H1 (cell line): Measurements from ENCODE around the gene CHMP1B. TPM values are rescaled to one million over a fixed set of nuclear protein-coding genes. Genes with fewer than 3 reads are reported as not detected.
A peak's percentile ranks its signal among the peaks of the same experiment; 100 is the strongest.

Experiments
- CTCF ChIA-PET: fragments of 300-600 bp; sonication (Branson Sonifier 250); formaldehyde crosslinking; loops from one replicate; lab custom pipeline; 2021; ENCODE audit not compliant: partially characterized antibody; lab: Charles Lee
- POLR2A ChIA-PET: fragments of 300-600 bp; sonication (Branson Sonifier 250); formaldehyde crosslinking; loops from one replicate; lab custom pipeline; 2021; ENCODE audit warnings: inconsistent platforms; ENCODE audit not compliant: partially characterized antibody; lab: Charles Lee
- DNase-seq, 2 experiments: peaks; one replicate each; pipeline versions ENCODE4 v3.0.0 to v3.0.0-alpha.2; 2010 to 2022; ENCODE audit warnings: low spot score in 2 of 2, low read depth in 1 of 2, mixed read lengths in 1 of 2
- FAIRE-seq: peaks from 2 replicates; lab custom pipeline; 2011; peaks lifted over from hg19 to GRCh38; lab: Jason Lieb, UNC
- H2AFZ ChIP-seq: 2 replicates; pipeline ENCODE4 v1.8.1; 2012; ENCODE audit warnings: low read length, inconsistent platforms
- H2AK5ac ChIP-seq: 2 replicates; pipeline ENCODE4 v1.6.1; 2013; ENCODE audit warnings: low read depth, low read length
- H2BK120ac ChIP-seq: replicated peaks from 2 replicates; pipeline ENCODE3; 2013; ENCODE audit warnings: low read depth, low read length, inconsistent platforms
- H2BK12ac ChIP-seq: 2 replicates; pipeline ENCODE4 v1.6.1; 2013; ENCODE audit warnings: low read depth, low read length
- H2BK15ac ChIP-seq: 2 replicates; pipeline ENCODE4 v1.6.1; 2013; ENCODE audit warnings: low read length
- H2BK20ac ChIP-seq: 2 replicates; pipeline ENCODE4 v1.6.1; 2013; ENCODE audit warnings: low read length
- H2BK5ac ChIP-seq: 2 replicates; pipeline ENCODE4 v1.6.1; 2013; ENCODE audit warnings: low read depth, low read length
- H3K14ac ChIP-seq: 2 replicates; pipeline ENCODE4 v1.6.1; 2013; ENCODE audit warnings: inconsistent platforms; ENCODE audit not compliant: insufficient read length
- H3K18ac ChIP-seq: 2 replicates; pipeline ENCODE4 v1.6.1; 2013; ENCODE audit warnings: low read length; ENCODE audit errors: extremely low read depth
- H3K23ac ChIP-seq: 2 replicates; pipeline ENCODE4 v1.6.1; 2013; ENCODE audit warnings: inconsistent platforms; ENCODE audit not compliant: insufficient read length
- H3K23me2 ChIP-seq: 2 replicates; pipeline ENCODE4 v1.6.1; 2013; ENCODE audit warnings: low read depth, low read length
- H3K27ac ChIP-seq: 2 replicates; pipeline ENCODE4 v1.6.1; 2011; ENCODE audit warnings: low read depth, low read length, inconsistent platforms
- H3K27me3 ChIP-seq, 4 experiments: replicated peaks in 1 of 4; 1 replicate in 1 of 4; 2 replicates in 3 of 4; pipeline versions ENCODE4 v1.6.1 to v1.8.1; 2011 to 2013; ENCODE audit warnings: low read length in 3 of 4, mild to moderate bottlenecking in 3 of 4, inconsistent platforms in 2 of 4, mixed read lengths in 2 of 4, moderate library complexity in 1 of 4; ENCODE audit not compliant: control insufficient read depth in 3 of 4, insufficient read depth in 3 of 4; ENCODE audit errors: extremely low read depth in 1 of 4
- H3K36me3 ChIP-seq, 4 experiments: 2 replicates each; pipeline versions ENCODE4 v1.6.1 to v1.8.1; 2011 to 2013; ENCODE audit warnings: mild to moderate bottlenecking in 4 of 4, low read length in 3 of 4, moderate library complexity in 2 of 4, control low read depth in 1 of 4, inconsistent platforms in 1 of 4; ENCODE audit not compliant: insufficient read depth in 4 of 4, control insufficient read depth in 2 of 4
- H3K4ac ChIP-seq: replicated peaks from 2 replicates; pipeline ENCODE3; 2013; ENCODE audit warnings: low read length, low read depth, mixed read lengths, inconsistent platforms; ENCODE audit not compliant: insufficient read length
- H3K4me1 ChIP-seq, 4 experiments: replicated peaks in 1 of 4; 1 replicate in 1 of 4; 2 replicates in 3 of 4; pipeline versions ENCODE4 v1.6.1 to v1.8.1; 2011 to 2013; ENCODE audit warnings: low read length in 3 of 4, inconsistent platforms in 2 of 4, mixed read lengths in 1 of 4; ENCODE audit not compliant: insufficient read depth in 4 of 4, control insufficient read depth in 3 of 4
- H3K4me2 ChIP-seq, 2 experiments: 2 replicates each; pipeline versions ENCODE4 v1.6.1 to v1.8.1; 2011 to 2013; ENCODE audit warnings: low read depth in 2 of 2, low read length in 2 of 2, control low read depth in 1 of 2, inconsistent platforms in 1 of 2, mild to moderate bottlenecking in 1 of 2; ENCODE audit not compliant: insufficient read depth in 1 of 2
- H3K4me3 ChIP-seq, 4 experiments: fragments of 200-600, 300-600 bp in 1 of 4; sonication (generic), shearing (Covaris generic), sonication (Bioruptor Twin) in 1 of 4; 2 replicates each; pipeline versions ENCODE4 v1.5.1 to v1.8.1; 2011 to 2016; ENCODE audit warnings: low read length in 4 of 4, low read depth in 3 of 4, control low read depth in 2 of 4, inconsistent platforms in 2 of 4, mild to moderate bottlenecking in 2 of 4, mixed read lengths in 1 of 4, moderate library complexity in 1 of 4; ENCODE audit not compliant: insufficient read depth in 2 of 4; ENCODE audit errors: extremely low read depth in 1 of 4
- H3K56ac ChIP-seq: replicated peaks from 2 replicates; pipeline ENCODE3; 2013; ENCODE audit warnings: low read depth, mild to moderate bottlenecking, mixed read lengths, low read length, inconsistent platforms; ENCODE audit not compliant: insufficient read length
- H3K79me1 ChIP-seq: 2 replicates; pipeline ENCODE4 v1.6.1; 2013; ENCODE audit warnings: low read depth, low read length, control low read depth
- H3K79me2 ChIP-seq, 2 experiments: 2 replicates each; pipeline versions ENCODE4 v1.6.1 to v1.8.1; 2012 to 2013; ENCODE audit warnings: low read length in 2 of 2, mild to moderate bottlenecking in 2 of 2, inconsistent platforms in 1 of 2; ENCODE audit not compliant: insufficient read depth in 2 of 2, control insufficient read depth in 1 of 2
- H3K9ac ChIP-seq, 4 experiments: replicated peaks in 1 of 4; 1 replicate in 1 of 4; 2 replicates in 3 of 4; pipeline versions ENCODE4 v1.6.1 to v1.8.1; 2011 to 2013; ENCODE audit warnings: low read depth in 3 of 4, low read length in 3 of 4, control low read depth in 2 of 4, mild to moderate bottlenecking in 2 of 4, moderate library complexity in 2 of 4, inconsistent platforms in 1 of 4; ENCODE audit errors: extremely low read depth in 1 of 4
- H3K9me3 ChIP-seq, 2 experiments: 2 replicates each; pipeline versions ENCODE4 v1.6.1 to v1.8.1; 2012 to 2013; ENCODE audit warnings: mild to moderate bottlenecking in 2 of 2, moderate library complexity in 2 of 2, control low read depth in 1 of 2, inconsistent platforms in 1 of 2, low read depth in 1 of 2, low read length in 1 of 2, mixed read lengths in 1 of 2; ENCODE audit not compliant: insufficient read depth in 2 of 2
- H4K20me1 ChIP-seq, 2 experiments: replicated peaks in 1 of 2; 2 replicates each; pipeline versions ENCODE3 to v1.8.1; 2011 to 2013; ENCODE audit warnings: inconsistent platforms in 2 of 2, low read length in 2 of 2, mild to moderate bottlenecking in 1 of 2; ENCODE audit not compliant: insufficient read depth in 2 of 2, control insufficient read depth in 1 of 2
- H4K5ac ChIP-seq: 2 replicates; pipeline ENCODE4 v1.6.1; 2013; ENCODE audit warnings: low read length, low read depth, mixed read lengths, inconsistent platforms; ENCODE audit not compliant: insufficient read length
- H4K8ac ChIP-seq: 2 replicates; pipeline ENCODE4 v1.8.0; 2013; ENCODE audit warnings: mild to moderate bottlenecking, moderate library complexity, low read length, inconsistent platforms; ENCODE audit not compliant: insufficient read depth; ENCODE audit errors: extremely low read depth
- H4K91ac ChIP-seq: replicated peaks from 2 replicates; pipeline ENCODE3; 2013; ENCODE audit warnings: low read length, mixed read lengths, inconsistent platforms; ENCODE audit not compliant: insufficient read length
- CREB1 ChIP-seq: IDR thresholded peaks from 2 replicates; pipeline ENCODE4 v1.6.1; 2012; ENCODE audit warnings: inconsistent platforms
- CTBP2 ChIP-seq: IDR thresholded peaks from 2 replicates; pipeline ENCODE4 v1.7.0; 2011; ENCODE audit warnings: borderline replicate concordance, mild to moderate bottlenecking, moderate library complexity, mixed read lengths, low read length; ENCODE audit not compliant: insufficient read depth, insufficient read length
- EP300 ChIP-seq, 2 experiments: IDR thresholded peaks; 1 replicate in 1 of 2; 2 replicates in 1 of 2; pipeline ENCODE4 v1.6.1; 2011 to 2012; ENCODE audit warnings: low read depth in 2 of 2, low read length in 2 of 2, mild to moderate bottlenecking in 2 of 2, borderline replicate concordance in 1 of 2, inconsistent platforms in 1 of 2, moderate library complexity in 1 of 2
- HDAC2 ChIP-seq, 2 experiments: fragments of 300-600 bp in 1 of 2; sonication (generic) in 1 of 2; IDR thresholded peaks; 2 replicates each; pipeline ENCODE4 v1.6.1; 2011 to 2012; ENCODE audit warnings: low read depth in 2 of 2, low read length in 2 of 2, mild to moderate bottlenecking in 2 of 2, moderate library complexity in 2 of 2, borderline replicate concordance in 1 of 2, inconsistent platforms in 1 of 2
- HDAC6 ChIP-seq: IDR thresholded peaks from one replicate; pipeline ENCODE4 v1.7.1; 2012; ENCODE audit warnings: low read depth, mild to moderate bottlenecking, inconsistent platforms, low read length, moderate library complexity
- NRF1 ChIP-seq: IDR thresholded peaks from 2 replicates; pipeline ENCODE4 v1.6.1; 2011; ENCODE audit warnings: mild to moderate bottlenecking, low read depth, low read length, improper control_type of control experiment
- POLR2A ChIP-seq, 2 experiments: IDR thresholded peaks; 1 replicate in 1 of 2; 2 replicates in 1 of 2; pipeline ENCODE4 v1.6.1; 2011; ENCODE audit warnings: low read depth in 2 of 2, low read length in 2 of 2, mild to moderate bottlenecking in 2 of 2; ENCODE audit errors: control extremely low read depth in 1 of 2
- RFX5 ChIP-seq: IDR thresholded peaks from 2 replicates; pipeline ENCODE4 v1.6.1; 2011; ENCODE audit warnings: low read depth, low read length, improper control_type of control experiment, borderline replicate concordance
- RXRA ChIP-seq: IDR thresholded peaks from 2 replicates; pipeline ENCODE4 v1.6.1; 2011; ENCODE audit warnings: low read depth, mild to moderate bottlenecking, low read length, moderate library complexity; ENCODE audit not compliant: insufficient read depth
- SUZ12 ChIP-seq: fragments of 200-600 bp; sonication (generic); IDR thresholded peaks from 2 replicates; pipeline ENCODE4 v1.6.1; 2012; ENCODE audit warnings: mild to moderate bottlenecking, inconsistent platforms, low read length, moderate library complexity, mixed read lengths
- TCF12 ChIP-seq: IDR thresholded peaks from 2 replicates; pipeline ENCODE4 v1.6.1; 2011; ENCODE audit warnings: low read depth, mild to moderate bottlenecking, low read length
- WGBS, 2 experiments: shearing (Covaris generic) in 1 of 2; methylation state at CpG; one replicate each; pipeline versions ENCODE4 v1.1.6 to v1.1.7; 2013 to 2015; ENCODE audit warnings: low lambda C conversion rate in 2 of 2, mixed read lengths in 2 of 2, inconsistent platforms in 1 of 2, low coverage in 1 of 2, missing lambda C conversion rate in 1 of 2; ENCODE audit not compliant: insufficient replicate concordance in 2 of 2, insufficient coverage in 1 of 2, insufficient read length in 1 of 2; ENCODE audit errors: extremely low coverage in 1 of 2, missing lambda C conversion rate in 1 of 2; 5-methylcytosine and 5-hydroxymethylcytosine counted together
- polyA plus RNA-seq, 7 experiments: library from polyadenylated mRNA; depleted of rRNA in 3 of 7; stranded (reverse) in 5 of 7; unstranded in 2 of 7; fragments of >200 nt in 5 of 7; fragments of 200-250 nt in 2 of 7; gene quantifications; 1 replicate in 5 of 7; 2 replicates in 1 of 7; 4 replicates in 1 of 7; pipeline versions ENCODE4 v1.2.1 to v1.2.3, GENCODE V29; 2011 to 2013; ENCODE audit warnings: missing spikeins in 2 of 7, mixed read lengths in 2 of 7
- total RNA-seq: library from RNA; stranded (reverse); fragmentation: NEBNext Ultra II Directional; extraction: Animal tissue kit (Norgen Biotek cat#: 25700); gene quantifications from 2 replicates; pipeline ENCODE4 v1.2.1, GENCODE V29; 2021
- TF ChIP-seq, protein P1 (sequence below): IDR thresholded peaks from 2 replicates; pipeline ENCODE4 v1.6.1; 2011; ENCODE audit warnings: low read depth, mild to moderate bottlenecking, low read length; ENCODE audit not compliant: insufficient read depth
- TF ChIP-seq, protein P2 (sequence below): IDR thresholded peaks from 2 replicates; pipeline ENCODE4 v1.6.1; 2012; ENCODE audit warnings: inconsistent platforms

The CHMP1B gene
- total and polyA plus RNA-seq, 2 of the 8 experiments (the other 6 are each of a cell fraction or from before 2014, with no cell fraction given): 30.5 to 43.2 TPM

DNA sequence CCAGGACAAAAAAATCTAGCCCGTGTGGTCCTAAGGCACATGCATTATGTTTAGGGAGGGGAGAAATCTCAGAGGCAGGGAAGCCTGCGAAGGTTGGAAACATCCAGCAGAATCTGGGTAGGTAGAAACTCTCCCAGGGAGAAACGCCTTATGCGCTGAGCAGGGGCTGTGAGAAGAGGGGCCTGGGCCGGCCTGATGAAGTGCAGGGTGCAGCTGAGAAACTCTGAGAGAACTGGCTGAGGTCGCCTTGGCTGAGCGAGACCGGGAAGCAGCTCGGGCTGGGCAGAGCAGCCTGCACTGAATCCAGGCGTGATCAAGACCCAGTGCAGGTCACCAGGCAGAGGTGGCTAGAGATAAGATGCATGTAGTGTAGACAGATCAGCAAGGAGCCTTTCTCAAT is 15.1 kb downstream of the CHMP1B start:
- no peak overlapping the region for H2BK20ac ChIP-seq
- peak overlapping the region; percentile 55 for H4K91ac ChIP-seq
- H2BK5ac ChIP-seq: 0 out of 2 replicates have a peak overlapping the region, but pooled peaks have one; percentile 7
- no peak overlapping the region for H4K5ac ChIP-seq
- H3K79me1 ChIP-seq: no peaks in the 10 kb centered on the region
- no peak overlapping the region for H2AFZ ChIP-seq
- no peak overlapping the region for H3K4me2 ChIP-seq
- H2BK120ac ChIP-seq: no peak overlapping the region
- no peak overlapping the region for H2BK15ac ChIP-seq
- no peak overlapping the region for H3K14ac ChIP-seq
- H3K23ac ChIP-seq: no peak overlapping the region
- DNase-seq: no peak
- H3K27me3 ChIP-seq: no peaks in the 10 kb centered on the region
- CTCF ChIA-PET: interaction anchor here (1.0 to 1.4 kb wide), 2 partner anchors 133 to 211 kb away, joined by 3 read pairs; no protein-coding TSS in a partner anchor
- no peak overlapping the region for H3K9ac ChIP-seq
- no peak overlapping the region for H3K18ac ChIP-seq
- peaks cover 3% of the 10 kb centered on the region; the same call in 1 of the 2 replicates for H3K23me2 ChIP-seq
- H4K20me1 ChIP-seq: no peaks in the 10 kb centered on the region
- 86% methylated on average over 10 of the region's 10 CpGs; no CpG with 5 or more reads in 1 of the 2 experiments for WGBS, 2 experiments
- peaks cover 0 to 3% (median 0%) of the 10 kb centered on the region in 4 experiments; a peak in 2 of 7 replicates for H3K4me1 ChIP-seq
- H3K27ac ChIP-seq: no peak overlapping the region
- no peak overlapping the region for H2BK12ac ChIP-seq
- H3K56ac ChIP-seq: no peak overlapping the region
- H3K36me3 ChIP-seq: 0 out of 8 replicates have a peak, but pooled peaks cover 0 to 2% (median 0%) of the 10 kb centered on the region in 4 experiments
- POLR2A ChIA-PET: no interaction called here
- H3K4ac ChIP-seq: no peak overlapping the region
- no peak overlapping the region for H2AK5ac ChIP-seq
- H4K8ac ChIP-seq: peak overlapping the region; percentile 62; the same call in 1 of the 2 replicates
- FAIRE-seq: no peak
- no peak overlapping the region for H3K4me3 ChIP-seq
- no peaks in the 10 kb centered on the region for H3K79me2 ChIP-seq
- no peaks in the 10 kb centered on the region for H3K9me3 ChIP-seq
- TF ChIP-seq, protein P1, sequence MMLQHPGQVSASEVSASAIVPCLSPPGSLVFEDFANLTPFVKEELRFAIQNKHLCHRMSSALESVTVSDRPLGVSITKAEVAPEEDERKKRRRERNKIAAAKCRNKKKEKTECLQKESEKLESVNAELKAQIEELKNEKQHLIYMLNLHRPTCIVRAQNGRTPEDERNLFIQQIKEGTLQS: no peak
- TF ChIP-seq HDAC2 (IDR thresholded peaks at IDR 0.05; ENCODE audit: borderline replicate concordance in 1 of 2, low read depth in 2 of 2, low read length in 2 of 2) (no peak), CTBP2 (no peak), TCF12 (no peak), EP300 (IDR thresholded peaks at IDR 0.05; ENCODE audit: borderline replicate concordance in 1 of 2, low read depth in 2 of 2, low read length in 2 of 2) (no peak), HDAC6 (no peak), RFX5 (no peak), NRF1 (no peak), SUZ12 (no peak), RXRA (no peak), CREB1 (no peak), POLR2A (IDR thresholded peaks at IDR 0.05; ENCODE audit: control extremely low read depth in 1 of 2, low read depth in 2 of 2, low read length in 2 of 2) (no peak)
- TF ChIP-seq, protein P2, sequence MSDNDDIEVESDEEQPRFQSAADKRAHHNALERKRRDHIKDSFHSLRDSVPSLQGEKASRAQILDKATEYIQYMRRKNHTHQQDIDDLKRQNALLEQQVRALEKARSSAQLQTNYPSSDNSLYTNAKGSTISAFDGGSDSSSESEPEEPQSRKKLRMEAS: no peak
